Bronchial epithelial cell (primary cell): ENCODE results near the gene ADRB1. TPM values are rescaled to one million over a fixed set of nuclear protein-coding genes. Genes with fewer than 3 reads are reported as not detected.

Experiments used
- DNase-seq: peaks from one replicate; pipeline ENCODE4 v3.0.0-alpha.2; 2010; ENCODE audit warnings: low read depth
- FAIRE-seq: peaks from 2 replicates; lab custom pipeline; 2011; peaks lifted over from hg19 to GRCh38; lab: Jason Lieb, UNC
- H3K27me3 ChIP-seq: 2 replicates; pipeline ENCODE4 v1.5.1; 2011; ENCODE audit warnings: low read length; ENCODE audit not compliant: control insufficient read depth, insufficient read depth
- H3K36me3 ChIP-seq: 2 replicates; pipeline ENCODE4 v1.5.1; 2011; ENCODE audit warnings: low read length; ENCODE audit not compliant: control insufficient read depth, insufficient read depth
- H3K4me3 ChIP-seq: 2 replicates; pipeline ENCODE4 v1.5.1; 2011; ENCODE audit warnings: mild to moderate bottlenecking, low read depth, low read length, control low read depth
- total RNA-seq: library from RNA; depleted of rRNA; stranded (reverse); fragments of >200 nt; gene quantifications from 2 replicates; pipeline ENCODE4 v1.2.1, GENCODE V29; 2014
- TF ChIP-seq, protein P1 (sequence below): IDR thresholded peaks from 2 replicates; pipeline ENCODE4 v1.5.1; 2011; ENCODE audit warnings: mild to moderate bottlenecking, moderate library complexity, low read length, control low read depth, inconsistent platforms; ENCODE audit not compliant: insufficient read depth, severe bottlenecking

Gene ADRB1
- total RNA-seq, 1 donor from 2014 or later: 1.8 TPM

DNA sequence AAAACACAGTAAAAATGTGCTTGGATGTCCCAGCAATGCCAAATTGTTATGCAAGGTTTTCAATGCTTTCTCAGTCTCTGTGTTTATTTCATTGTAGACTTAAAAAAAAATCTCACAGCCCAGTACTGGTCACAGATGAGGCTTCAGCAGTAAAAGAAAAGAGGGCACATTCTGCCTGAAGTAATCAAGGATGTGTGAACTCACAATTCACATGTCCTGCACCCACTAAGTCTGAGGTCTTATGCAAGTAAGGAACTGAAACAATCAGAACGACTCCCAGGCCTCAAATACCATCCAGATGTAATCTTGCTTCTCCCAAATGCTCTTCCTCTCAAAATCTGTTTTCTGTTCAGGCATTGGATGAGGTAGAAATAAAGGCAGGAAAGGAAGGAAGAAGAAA, 33.7 kb downstream of the ADRB1 start:
- H3K36me3 ChIP-seq: no peaks in the 10 kb centered on the region
- no peak overlapping the region for H3K4me3 ChIP-seq
- no peak for DNase-seq
- TF ChIP-seq, protein P1, sequence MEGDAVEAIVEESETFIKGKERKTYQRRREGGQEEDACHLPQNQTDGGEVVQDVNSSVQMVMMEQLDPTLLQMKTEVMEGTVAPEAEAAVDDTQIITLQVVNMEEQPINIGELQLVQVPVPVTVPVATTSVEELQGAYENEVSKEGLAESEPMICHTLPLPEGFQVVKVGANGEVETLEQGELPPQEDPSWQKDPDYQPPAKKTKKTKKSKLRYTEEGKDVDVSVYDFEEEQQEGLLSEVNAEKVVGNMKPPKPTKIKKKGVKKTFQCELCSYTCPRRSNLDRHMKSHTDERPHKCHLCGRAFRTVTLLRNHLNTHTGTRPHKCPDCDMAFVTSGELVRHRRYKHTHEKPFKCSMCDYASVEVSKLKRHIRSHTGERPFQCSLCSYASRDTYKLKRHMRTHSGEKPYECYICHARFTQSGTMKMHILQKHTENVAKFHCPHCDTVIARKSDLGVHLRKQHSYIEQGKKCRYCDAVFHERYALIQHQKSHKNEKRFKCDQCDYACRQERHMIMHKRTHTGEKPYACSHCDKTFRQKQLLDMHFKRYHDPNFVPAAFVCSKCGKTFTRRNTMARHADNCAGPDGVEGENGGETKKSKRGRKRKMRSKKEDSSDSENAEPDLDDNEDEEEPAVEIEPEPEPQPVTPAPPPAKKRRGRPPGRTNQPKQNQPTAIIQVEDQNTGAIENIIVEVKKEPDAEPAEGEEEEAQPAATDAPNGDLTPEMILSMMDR: no peak
- no peaks in the 10 kb centered on the region for H3K27me3 ChIP-seq
- FAIRE-seq: no peak

DNA sequence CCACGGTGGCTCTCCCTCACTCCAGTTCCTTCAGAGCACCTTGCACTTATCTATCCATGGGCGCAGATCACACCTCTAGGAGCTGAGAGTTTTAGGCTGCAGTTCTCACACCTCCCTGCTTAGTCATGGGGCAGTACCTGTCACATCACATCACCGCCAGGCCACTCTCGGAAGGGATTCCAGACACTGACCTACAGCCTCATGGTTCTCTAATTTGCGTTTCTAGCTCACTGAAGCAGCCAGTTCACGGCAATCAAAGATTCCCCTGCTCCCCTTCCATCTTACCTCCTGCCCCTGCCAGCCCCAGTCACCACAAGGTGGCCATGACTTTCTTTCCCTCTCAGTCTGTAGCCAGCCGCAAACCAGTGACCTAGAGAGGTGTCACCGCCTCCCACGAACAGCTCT, 34.2 kb downstream of the ADRB1 start:
- Histone ChIP-seq H3K4me3 (no peak overlapping the region), H3K36me3 (no peaks in the 10 kb centered on the region), H3K27me3 (no peaks in the 10 kb centered on the region)
- FAIRE-seq (no peak), DNase-seq (no peak)
- TF ChIP-seq, protein P1: no peak

DNA sequence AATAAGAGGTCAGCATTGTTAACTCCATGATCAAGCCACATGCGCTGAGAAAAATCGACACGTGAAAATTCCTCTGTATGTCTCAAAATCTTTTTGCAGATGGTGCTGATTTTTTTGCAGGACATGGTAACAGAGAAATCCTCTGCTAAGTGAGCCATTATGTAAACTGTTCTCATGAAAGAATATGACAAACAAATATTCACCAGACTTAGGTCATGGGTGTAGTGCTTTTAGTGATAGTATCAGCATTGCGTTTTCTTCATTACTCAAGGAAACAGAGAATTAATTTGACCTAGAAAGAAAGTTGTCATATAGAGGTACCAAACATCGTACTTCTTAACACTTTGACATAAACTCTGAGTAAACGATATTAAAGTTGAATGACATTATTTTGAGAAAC, 34.7 kb downstream of the ADRB1 start:
- no peaks in the 10 kb centered on the region for H3K36me3 ChIP-seq
- FAIRE-seq (no peak), DNase-seq (no peak)
- TF ChIP-seq, protein P1: no peak
- no peak overlapping the region for H3K4me3 ChIP-seq
- no peaks in the 10 kb centered on the region for H3K27me3 ChIP-seq

DNA sequence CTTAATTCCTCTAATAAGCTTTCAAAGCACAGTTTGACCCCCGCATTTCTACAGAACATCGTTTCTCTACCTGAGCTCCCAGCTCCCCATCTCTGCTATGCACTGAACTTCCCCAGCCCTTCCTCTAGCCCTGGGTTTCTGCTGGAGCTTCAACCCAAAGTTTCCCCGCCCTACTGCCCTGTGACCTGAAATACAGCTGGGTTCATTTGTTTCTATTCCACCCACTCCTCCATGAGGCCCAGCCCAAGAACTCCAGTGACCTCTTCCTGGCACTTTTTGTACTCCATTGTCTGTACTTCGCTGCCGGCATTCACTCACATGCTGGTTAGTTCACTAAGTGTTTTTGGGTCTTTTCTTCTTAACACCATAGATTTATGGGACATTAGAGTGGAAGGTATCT, 35.8 kb downstream of the ADRB1 start:
- H3K4me3 ChIP-seq: no peak overlapping the region
- no peaks in the 10 kb centered on the region for H3K27me3 ChIP-seq
- FAIRE-seq (no peak), DNase-seq (no peak)
- H3K36me3 ChIP-seq: no peaks in the 10 kb centered on the region
- TF ChIP-seq, protein P1: no peak

DNA sequence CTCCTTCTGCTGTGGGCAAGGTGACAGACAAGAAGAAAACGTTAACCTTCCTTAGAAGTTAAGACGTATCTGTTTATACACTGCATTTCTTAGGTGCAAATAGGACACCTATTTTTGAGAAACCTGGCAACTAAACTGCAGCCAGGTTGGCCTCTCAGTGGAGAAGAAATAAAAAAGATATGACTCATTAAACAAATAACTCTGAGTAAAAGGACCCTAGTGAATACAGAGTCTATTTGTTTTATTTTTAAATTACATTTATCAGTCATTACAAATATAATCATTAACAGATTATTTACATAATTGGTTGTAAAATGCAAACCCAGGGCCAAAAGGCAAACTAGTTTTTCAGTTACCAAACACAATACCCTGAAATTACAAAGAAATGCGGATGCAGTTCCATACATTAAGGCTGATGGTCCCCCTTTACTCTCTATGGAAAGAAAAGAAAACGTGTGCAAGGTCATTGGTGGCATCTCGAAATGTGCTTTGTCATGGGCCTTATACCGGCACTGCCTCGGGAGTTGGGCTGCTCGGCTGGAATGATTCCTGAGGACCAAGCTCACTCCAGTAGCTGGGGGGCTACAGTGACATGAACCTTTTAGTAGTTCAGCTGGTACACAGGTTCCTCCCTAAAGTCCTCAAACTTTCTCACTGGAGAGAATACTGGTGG, 38.4 kb downstream of the ADRB1 start:
- no peak for FAIRE-seq
- DNase-seq: peak; percentile 38
- Histone ChIP-seq H3K4me3 (no peak overlapping the region), H3K27me3 (no peaks in the 10 kb centered on the region), H3K36me3 (no peaks in the 10 kb centered on the region)
- TF ChIP-seq, protein P1: no peak

DNA sequence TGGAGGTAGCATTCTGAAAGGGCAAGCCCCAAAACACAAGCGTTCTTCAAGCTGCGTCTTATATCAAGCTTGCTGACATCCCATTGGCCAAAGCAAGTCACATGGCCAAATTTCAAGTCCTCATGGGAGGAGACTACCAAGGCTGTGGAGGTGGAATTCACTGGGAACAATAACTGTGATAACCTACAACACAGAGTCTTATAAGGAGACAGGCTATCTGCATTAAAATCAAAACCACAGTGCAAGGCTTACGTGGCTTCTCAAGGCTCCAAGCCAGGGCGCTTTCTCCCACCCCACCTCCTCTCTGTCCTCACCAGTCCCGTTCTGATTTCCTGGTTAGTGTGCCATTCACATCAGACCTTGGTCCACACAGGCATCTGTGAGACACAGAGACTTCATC, 39.4 kb downstream of the ADRB1 start:
- TF ChIP-seq, protein P1: no peak
- Histone ChIP-seq H3K27me3 (no peaks in the 10 kb centered on the region), H3K4me3 (no peak overlapping the region), H3K36me3 (no peaks in the 10 kb centered on the region)
- FAIRE-seq: no peak
- DNase-seq: no peak
